Stimulated activated CD4-positive, alpha-beta T cell treated with anti-CD3 and anti-CD28 coated beads, Interleukin-1b, Interleukin-23, amount 100 ng/mL, for 1 hour (primary cell): ENCODE results near the gene RPL12.
A peak's percentile ranks its signal among the peaks of the same experiment; 100 is the strongest.

Experiments
- DNase-seq, 2 donors: peaks; one replicate each; pipeline ENCODE4 v3.0.0-alpha.2; 2020; ENCODE audit warnings: low read depth in 2 of 2

Gene RPL12

DNA sequence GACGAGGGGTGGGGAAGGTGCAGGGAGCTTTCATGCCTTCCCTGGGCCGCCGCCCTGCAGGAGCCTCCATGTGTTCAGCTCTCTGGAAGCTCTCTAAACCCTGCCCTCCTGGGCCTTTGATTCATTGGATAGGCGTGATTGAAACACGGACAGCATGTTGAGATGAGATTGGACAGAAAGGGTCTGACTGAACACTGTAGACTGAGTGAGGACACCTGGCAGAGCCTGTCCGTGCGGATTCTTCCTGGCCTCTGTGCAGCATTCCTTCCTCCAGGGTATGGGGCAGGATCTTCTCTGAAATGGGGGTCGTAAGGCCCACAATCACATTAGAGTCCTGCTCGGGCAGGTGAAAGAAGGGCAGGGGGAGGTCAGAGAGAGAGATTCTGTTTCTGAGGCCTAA is 12.8 kb downstream of the RPL12 start:
- no peak for DNase-seq

- no peak for DNase-seq
Observed at GRCh38 chr9:127437497-127438264, 13.5 kb downstream of the RPL12 start.

GRCh38 chr9:127430415-127430814 is 20.8 kb downstream of the RPL12 start:
- no peak for DNase-seq

- no peak for DNase-seq
Observed at GRCh38 chr9:127428348-127428747, 22.9 kb downstream of the RPL12 start.

GRCh38 chr9:127426756-127427155 is 24.4 kb downstream of the RPL12 start:
- no peak for DNase-seq

- no peak for DNase-seq
Observed at GRCh38 chr9:127424676-127424999, 26.6 kb downstream of the RPL12 start.

DNA sequence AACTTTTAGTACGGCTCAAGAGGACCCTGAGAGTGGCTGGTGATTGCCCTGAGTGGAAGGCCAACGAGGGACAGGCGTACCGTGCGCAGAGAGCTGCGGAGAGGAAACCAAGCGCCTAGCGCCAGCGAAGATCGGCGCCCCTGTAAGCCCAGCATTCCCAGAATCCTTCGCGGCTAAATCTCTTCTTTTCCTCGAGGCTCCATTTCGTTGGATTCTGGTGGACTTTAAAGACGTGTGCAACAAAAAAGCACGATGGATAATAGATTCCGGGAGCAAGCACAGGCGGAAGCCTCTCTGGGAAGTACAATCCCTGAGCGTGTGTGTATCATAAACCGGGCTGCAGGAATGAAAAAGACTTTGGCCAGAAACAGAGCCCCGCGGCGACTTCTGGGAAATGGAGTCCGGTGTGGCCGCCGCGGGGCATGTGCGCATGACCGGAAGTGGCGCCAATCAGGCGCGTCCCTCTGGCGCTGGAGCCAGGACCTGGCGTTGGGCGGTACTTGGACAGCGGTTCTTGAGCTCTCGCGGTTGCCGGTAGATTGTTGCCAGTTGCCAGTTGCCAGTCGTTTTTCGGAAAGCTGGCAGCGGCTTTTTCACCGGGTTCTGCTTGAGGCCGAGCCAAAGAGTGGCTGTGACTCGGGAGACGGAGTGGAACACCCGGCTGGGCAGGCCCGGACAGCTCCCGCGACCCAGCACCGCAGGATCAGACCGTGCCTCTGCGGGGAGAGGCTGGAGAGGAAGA is 27.1 kb downstream of the RPL12 start, which contains the start of gene ZNF79:
TSS of gene ZNF79 (plus strand) at position 449 of the 742 bp plus-strand sequence. CDS start 406 bp downstream, outside the sequence.
- peak; percentile 69 to 79 for DNase-seq

DNA sequence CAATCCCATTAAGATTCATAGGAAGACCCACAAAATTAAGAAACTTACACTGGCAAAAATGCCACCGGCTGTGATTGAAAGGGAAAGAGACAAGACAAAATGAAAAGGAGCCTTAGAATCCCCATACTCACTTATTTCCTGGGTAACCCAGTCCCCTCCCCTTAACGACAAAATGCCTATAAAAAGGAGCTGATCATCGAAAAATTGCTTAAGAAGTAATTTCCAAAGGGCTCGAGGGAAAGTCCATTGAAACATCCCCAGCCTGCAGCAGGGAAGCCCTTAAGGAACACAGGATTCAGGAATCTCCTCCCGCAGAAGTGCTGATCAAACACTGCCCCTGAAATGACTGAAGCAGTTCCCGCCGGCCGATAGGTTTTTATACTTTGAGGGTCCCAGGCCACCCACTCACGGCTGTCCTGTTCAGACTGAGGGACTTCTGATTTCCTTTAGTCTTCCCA is 27.7 kb downstream of the RPL12 start:
- DNase-seq, result no peak

GRCh38 chr9:127422787-127423186 is 28.4 kb downstream of the RPL12 start:
- DNase-seq, result no peak

GRCh38 chr9:127422133-127422782 is 28.9 kb downstream of the RPL12 start:
- DNase-seq, result no peak

DNA sequence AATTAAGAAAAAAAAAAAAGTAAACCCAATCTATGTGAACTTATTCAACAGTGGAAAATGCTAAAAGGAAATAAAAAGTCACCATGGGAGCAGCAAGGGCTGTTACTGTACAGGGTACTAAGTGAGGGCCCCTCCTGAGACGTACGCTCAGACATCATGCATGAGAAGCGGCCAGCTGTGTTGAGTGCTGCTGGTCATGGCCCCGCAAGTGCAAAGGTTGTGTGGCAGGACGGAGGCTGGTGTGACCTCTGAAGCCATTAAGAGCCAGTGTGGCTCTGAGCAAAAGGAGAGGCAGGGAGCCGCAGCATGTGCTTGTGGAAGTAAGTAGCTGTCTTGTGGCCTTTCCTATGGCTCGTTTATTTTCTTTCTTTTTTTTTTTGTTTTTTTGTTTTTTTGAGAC is 30.1 kb downstream of the RPL12 start:
- DNase-seq, result no peak

DNA sequence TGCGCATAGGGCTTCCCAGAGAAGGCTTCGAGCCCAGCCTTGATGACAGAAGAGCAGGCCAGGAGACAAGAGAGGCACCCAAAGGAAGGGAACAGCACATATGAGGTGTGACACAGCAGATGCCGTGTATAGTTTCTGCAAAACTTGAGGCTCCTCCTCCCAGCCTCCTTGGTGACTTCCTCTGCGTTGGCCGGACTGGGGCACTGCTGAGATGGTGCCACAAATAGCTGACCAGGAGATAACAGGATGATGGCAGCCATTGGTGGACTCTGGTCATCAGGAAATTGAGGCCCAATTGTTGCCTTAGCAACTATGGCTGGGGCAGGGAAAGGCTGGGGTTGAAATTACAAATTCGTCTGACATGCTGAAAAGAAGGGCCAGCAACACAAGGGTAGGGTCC is 31.9 kb downstream of the RPL12 start:
- no peak for DNase-seq

DNA sequence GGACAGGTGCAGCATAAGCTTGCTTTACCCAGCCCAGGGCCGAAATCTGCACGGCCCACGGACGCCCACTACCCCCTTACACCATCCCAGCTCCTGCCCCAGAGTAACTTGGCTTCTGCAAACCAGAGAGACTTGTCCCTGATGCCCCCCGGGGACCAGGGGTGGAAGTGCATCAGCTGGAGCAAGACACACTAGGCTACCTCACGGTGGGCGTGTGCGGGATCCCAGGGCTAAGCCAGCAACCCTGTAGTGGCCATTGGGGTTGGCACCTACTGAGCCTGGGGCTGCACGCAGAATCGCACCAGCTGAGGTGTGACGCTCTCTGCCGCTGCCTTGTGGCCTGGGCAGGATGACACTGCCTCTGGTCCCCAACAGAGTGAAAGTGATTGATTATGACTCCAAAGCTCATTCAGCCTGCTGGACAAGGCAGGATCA is 33.2 kb downstream of the RPL12 start:
- DNase-seq, result no peak

- DNase-seq, result no peak
Observed at GRCh38 chr9:127417131-127418036, 33.8 kb downstream of the RPL12 start.

GRCh38 chr9:127415657-127416056 is 35.5 kb downstream of the RPL12 start:
- DNase-seq, result no peak

- no peak for DNase-seq
Observed at GRCh38 chr9:127415141-127415540, 36.1 kb downstream of the RPL12 start.

- no peak for DNase-seq
Observed at GRCh38 chr9:127411122-127411521, 40.1 kb downstream of the RPL12 start.

GRCh38 chr9:127407492-127407843 is 43.7 kb downstream of the RPL12 start:
- no peak for DNase-seq

GRCh38 chr9:127406799-127407491 is 44.3 kb downstream of the RPL12 start:
- no peak for DNase-seq

DNA sequence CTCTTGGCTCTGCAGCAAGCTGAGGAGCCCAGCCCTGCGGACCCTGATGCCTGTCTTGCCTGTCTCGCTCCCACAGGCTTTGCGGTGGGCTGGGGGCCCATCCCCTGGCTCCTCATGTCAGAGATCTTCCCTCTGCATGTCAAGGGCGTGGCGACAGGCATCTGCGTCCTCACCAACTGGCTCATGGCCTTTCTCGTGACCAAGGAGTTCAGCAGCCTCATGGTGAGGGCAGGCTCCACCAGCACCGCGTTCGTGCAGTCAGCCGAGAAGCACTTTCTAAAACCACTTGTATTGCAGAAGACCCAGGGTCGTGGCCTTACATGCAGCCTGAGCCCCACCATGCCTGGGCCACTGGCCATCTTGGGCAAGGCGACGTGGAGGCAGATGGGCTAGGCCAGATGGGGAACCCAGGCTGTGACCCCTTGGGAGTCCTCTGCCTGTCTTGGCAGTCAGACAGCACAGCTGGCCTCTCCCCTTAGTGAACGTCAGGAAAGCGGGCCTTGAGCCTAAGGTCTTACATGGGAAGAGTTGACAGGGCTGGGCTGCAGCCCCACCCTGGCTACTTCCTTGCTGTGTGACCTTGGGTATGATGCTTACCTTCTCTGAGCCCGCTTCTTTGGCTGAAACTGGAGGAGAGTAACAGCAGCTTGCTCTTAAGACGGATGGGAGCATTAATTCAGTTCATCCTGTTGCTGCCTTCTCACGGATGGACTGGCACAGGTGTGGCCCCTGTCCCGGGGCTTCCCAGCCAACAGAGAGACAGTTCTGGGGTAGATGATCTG is 45.7 kb downstream of the RPL12 start:
- DNase-seq, result no peak
